ENCODE measurements around the gene MLXIP.

MLXIP gene

DNA sequence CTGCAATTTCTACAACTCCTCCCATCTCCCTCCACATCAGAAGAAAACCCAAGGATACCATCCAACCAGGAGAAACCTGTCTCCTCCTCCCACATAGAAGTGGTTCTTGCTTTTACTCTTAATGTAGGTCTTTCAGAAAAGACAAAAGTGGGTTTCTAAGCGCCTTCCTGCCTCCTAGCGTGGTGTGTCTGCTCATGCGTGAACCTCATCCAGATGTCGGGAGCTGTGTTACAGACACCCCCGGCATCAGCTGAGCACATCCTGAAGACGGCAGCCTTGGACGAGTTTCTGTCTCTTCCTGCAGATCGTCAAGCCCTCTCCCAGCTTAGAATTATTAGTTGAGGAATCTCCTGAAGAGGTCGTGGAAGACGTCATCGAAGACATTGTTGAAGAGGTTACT, 113.9 kb downstream of the MLXIP start:
- DNase-seq, result no peak

DNA sequence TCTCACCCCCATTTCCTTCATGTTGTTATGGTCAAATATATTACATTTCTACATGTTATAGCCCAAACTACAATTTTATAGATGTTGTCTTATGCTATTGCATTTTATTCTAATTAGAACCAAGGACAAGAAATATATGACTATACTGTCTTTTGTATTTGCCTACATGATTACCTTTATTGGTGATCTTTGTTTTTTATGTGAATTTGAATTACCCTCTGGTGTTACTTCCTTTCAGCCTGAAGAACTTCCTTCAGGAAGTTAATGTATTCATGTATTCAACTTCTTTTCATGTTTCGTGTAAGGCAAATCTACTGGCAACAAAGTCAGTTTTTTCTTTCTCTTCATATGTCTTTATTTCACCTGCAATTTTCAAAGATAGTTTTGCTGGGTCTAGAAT, 116.2 kb downstream of the MLXIP start:
- no peak for DNase-seq

DNA sequence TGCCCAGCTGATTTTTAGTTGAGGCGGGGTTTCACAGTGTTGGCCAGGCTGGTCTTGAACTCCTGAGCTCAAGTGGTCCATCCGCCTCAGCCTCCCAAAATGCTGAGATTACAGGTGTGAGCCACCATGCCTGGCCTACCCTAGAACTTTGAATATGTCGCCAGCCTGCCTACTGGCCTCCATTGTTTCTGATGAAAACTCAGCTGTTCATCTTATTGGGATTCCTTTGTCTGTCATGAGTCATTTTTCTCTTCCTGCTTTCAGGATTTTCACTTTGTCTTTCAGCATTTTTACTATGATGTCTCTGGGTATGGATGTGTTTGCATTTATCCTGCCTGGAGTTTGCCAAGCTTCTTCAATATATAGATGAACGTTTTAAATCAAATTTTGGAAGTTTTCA, 116.8 kb downstream of the MLXIP start:
- DNase-seq, result no peak
